K562 (cell line): Measurements from ENCODE around the gene SPDEF. TPM values are rescaled to one million over a fixed set of nuclear protein-coding genes. Genes with fewer than 3 reads are reported as not detected.

Experiments used
- ATAC-seq: fragments of 200-7000 bp; cut with Tn5 transposase; 3 replicates; pipeline ENCODE4 v1.9.1; 2020; ENCODE audit warnings: moderate library complexity
- BruUV-seq: library from RNA; stranded (reverse); fragments of 400-500 nt; replicated peaks from 2 replicates; lab custom pipeline; 2021; lab: Mats Ljungman, UMichigan
- CTCF ChIA-PET: fragments of 300-600 bp; formaldehyde crosslinking; extraction: SDS; loops from one replicate; lab custom pipeline; 2021; ENCODE audit warnings: low intra/inter-chr PET ratio; lab: Yijun Ruan, JAX
- POLR2A ChIA-PET: fragments of 300-600, 350-650 bp; sonication (Branson Sonifier 250); formaldehyde crosslinking; extraction: SDS; loops from one replicate; lab custom pipeline; 2021; ENCODE audit warnings: antibody characterized with exemption, inconsistent platforms; lab: Yijun Ruan, JAX
- DNase-seq, 4 experiments: peaks; one replicate each; pipeline versions ENCODE4 v3.0.0 to v3.0.0-alpha.2; 2011 to 2018; ENCODE audit warnings: low spot score in 3 of 4, mixed read lengths in 3 of 4; ENCODE audit errors: extremely low read depth in 1 of 4
- FAIRE-seq: peaks from 2 replicates; lab custom pipeline; 2011; peaks lifted over from hg19 to GRCh38; lab: Jason Lieb, UNC
- H2AFZ ChIP-seq: 2 replicates; pipeline ENCODE4 v1.6.0; 2011; ENCODE audit warnings: low read depth, low read length, control low read depth, inconsistent platforms
- H3K27ac ChIP-seq: fragments of 200-600 bp; 3 replicates; pipeline ENCODE4 v1.8.0; 2011; ENCODE audit warnings: low read depth, mild to moderate bottlenecking, control low read depth, inconsistent platforms, low read length, moderate library complexity, mixed read lengths; ENCODE audit errors: extremely low read depth
- H3K27me3 ChIP-seq, 2 experiments: fragments of 300-600 bp in 1 of 2; 2 replicates in 1 of 2; 3 replicates in 1 of 2; pipeline versions ENCODE4 v1.6.0 to v1.8.0; 2011; ENCODE audit warnings: inconsistent platforms in 2 of 2, low read length in 2 of 2, mild to moderate bottlenecking in 1 of 2, mixed read lengths in 1 of 2, moderate library complexity in 1 of 2; ENCODE audit not compliant: control insufficient read depth in 2 of 2, insufficient read depth in 2 of 2
- H3K36me3 ChIP-seq: fragments of 300-600 bp; 3 replicates; pipeline ENCODE4 v1.8.0; 2011; ENCODE audit warnings: mild to moderate bottlenecking, low read length, inconsistent platforms; ENCODE audit not compliant: control insufficient read depth, insufficient read depth
- H3K4me1 ChIP-seq, 2 experiments: fragments of 200-600 bp in 1 of 2; replicated peaks in 1 of 2; 2 replicates in 1 of 2; 3 replicates in 1 of 2; pipeline versions ENCODE4 v1.5.1 to v1.8.0; 2011; ENCODE audit warnings: inconsistent platforms in 2 of 2, low read length in 2 of 2, mild to moderate bottlenecking in 1 of 2, mixed read lengths in 1 of 2, moderate library complexity in 1 of 2; ENCODE audit not compliant: control insufficient read depth in 2 of 2, insufficient read depth in 2 of 2
- H3K4me2 ChIP-seq: 2 replicates; pipeline ENCODE4 v1.6.1; 2011; ENCODE audit warnings: low read length, control low read depth, inconsistent platforms, mixed read lengths; ENCODE audit not compliant: insufficient read depth
- H3K4me3 ChIP-seq: fragments of 200-600 bp; sonication (generic), shearing (Covaris generic); 2 replicates; pipeline ENCODE4 v1.5.1; 2016; ENCODE audit warnings: control low read depth, inconsistent platforms
- H3K79me2 ChIP-seq: fragments of 200-600 bp; 3 replicates; pipeline ENCODE4 v1.8.0; 2011; ENCODE audit warnings: low read length, inconsistent platforms; ENCODE audit not compliant: control insufficient read depth, insufficient read depth
- H3K9ac ChIP-seq, 2 experiments: 2 replicates each; pipeline versions ENCODE4 v1.6.0 to v1.6.1; 2011; ENCODE audit warnings: low read depth in 2 of 2, low read length in 2 of 2, control low read depth in 1 of 2, inconsistent platforms in 1 of 2, mild to moderate bottlenecking in 1 of 2, mixed read lengths in 1 of 2; ENCODE audit not compliant: insufficient read depth in 1 of 2
- H3K9me1 ChIP-seq: one replicate; pipeline ENCODE4 v1.6.0; 2011; ENCODE audit warnings: inconsistent platforms, mild to moderate bottlenecking, low read length, moderate library complexity; ENCODE audit not compliant: control insufficient read depth, insufficient read depth
- H3K9me3 ChIP-seq: replicated peaks from 2 replicates; pipeline ENCODE4 v1.5.1; 2011; ENCODE audit warnings: low read depth, low read length, inconsistent platforms; ENCODE audit not compliant: control insufficient read depth, insufficient read depth
- H4K20me1 ChIP-seq: replicated peaks from 2 replicates; pipeline ENCODE4 v1.6.1; 2011; ENCODE audit warnings: low read length, inconsistent platforms, mixed read lengths; ENCODE audit not compliant: control insufficient read depth, insufficient read depth
- CBX3 ChIP-seq, 2 experiments: IDR thresholded peaks; 1 replicate in 1 of 2; 2 replicates in 1 of 2; pipeline ENCODE4 v1.6.1; 2012; ENCODE audit warnings: inconsistent platforms in 2 of 2, low read length in 2 of 2, borderline replicate concordance in 1 of 2, control low read depth in 1 of 2
- GMEB1 ChIP-seq: fragments of 250-450 bp; sonication (Bioruptor Pico); IDR thresholded peaks from 2 replicates; pipeline ENCODE4 v1.4.0; 2020; ENCODE audit warnings: mild to moderate bottlenecking
- RBM25 ChIP-seq: fragments of 200-400 bp; formaldehyde crosslinking; IDR thresholded peaks from 2 replicates; pipeline ENCODE4 v1.6.1; 2018; ENCODE audit warnings: low read length, low read depth, moderate library complexity; ENCODE audit not compliant: severe bottlenecking
- ZFP36 ChIP-seq: fragments of 150-350 bp; IDR thresholded peaks from 2 replicates; pipeline ENCODE4 v1.6.1; 2018; ENCODE audit warnings: low read length, low read depth; ENCODE audit not compliant: partially characterized antibody
- WGBS: fragments of 100-300 bp; shearing (Covaris generic); methylation state at CpG from one replicate; pipeline ENCODE4 v1.1.6; 2016; ENCODE audit warnings: low coverage, mixed read lengths; ENCODE audit not compliant: insufficient coverage; ENCODE audit errors: missing lambda C conversion rate; 5-methylcytosine and 5-hydroxymethylcytosine counted together
- in situ Hi-C: fragments of 300-500 bp; cut with MboI; formaldehyde crosslinking; loops from 4 replicates; pipeline ENCODE4 v1.15.0; 2018; ENCODE audit warnings: inconsistent platforms, mixed read lengths
- intact Hi-C: fragments of 100-400 bp; cut with micrococcal nuclease; formaldehyde crosslinking; loops from 2 replicates; pipeline ENCODE4 v1.14.2; 2022
- polyA plus RNA-seq, 8 experiments: library from polyadenylated mRNA; depleted of rRNA in 4 of 8; stranded (reverse) in 5 of 8; unstranded in 3 of 8; fragments of >200 nt; fragmentation: Nextera tagmentation in 2 of 8; fragmentation: Illumina TruSeq in 1 of 8; extraction: Ambion mirVana in 2 of 8; extraction: Trizol in 1 of 8; gene quantifications; 2 replicates each; pipeline versions ENCODE4 v1.2.1 to v1.2.3, GENCODE V29; 2011 to 2014; ENCODE audit warnings: inconsistent platforms in 1 of 8, missing spikeins in 1 of 8
- total RNA-seq, 7 experiments: library from RNA; depleted of rRNA in 6 of 7; stranded (reverse); fragments of >200 nt in 6 of 7; fragmentation: Illumina TruSeq in 2 of 7; extraction: Trizol in 2 of 7; gene quantifications; 2 replicates each; pipeline versions ENCODE4 v1.2.1 to v1.2.3, GENCODE V29; 2011 to 2021; ENCODE audit warnings: low replicate concordance in 1 of 7

SPDEF gene
- total and polyA plus RNA-seq, 9 of the 15 experiments (the other 6 are each of a cell fraction or from before 2014, with no cell fraction given): 0.04 to 0.12 (median 0.11) TPM; not detected in 5

- Histone ChIP-seq H3K9ac (no peak overlapping the region), H2AFZ (no peak overlapping the region), H3K27ac (no peak overlapping the region), H3K9me3 (no peaks in the 10 kb centered on the region), H3K9me1 (no peaks in the 10 kb centered on the region), H3K27me3 (no peaks in the 10 kb centered on the region), H4K20me1 (no peaks in the 10 kb centered on the region), H3K36me3 (no peaks in the 10 kb centered on the region), H3K79me2 (no peaks in the 10 kb centered on the region), H3K4me2 (no peak overlapping the region), H3K4me1 (peaks cover 11 to 12% of the 10 kb centered on the region in 2 experiments; a peak in 4 of 5 replicates), H3K4me3 (no peak overlapping the region)
- no TSS peak for BruUV-seq
- TF ChIP-seq GMEB1 (CRISPR knock-in tag) (no peak), CBX3 (IDR thresholded peaks at IDR 0.05; ENCODE audit: borderline replicate concordance in 1 of 2, low read length in 2 of 2) (peak in 1 of 2 experiments; percentile 56; a peak in 1 of 3 replicates), RBM25 (peak; percentile 68), ZFP36 (peak; percentile 46)
- 31% methylated on average over 4 of the region's 4 CpGs for WGBS
- FAIRE-seq: no peak
- intact Hi-C loops (no loop called here), in situ Hi-C loops (no loop called here)
- no peak for DNase-seq
- ChIA-PET POLR2A (interaction anchor here (1.0 to 1.4 kb wide), 3 partner anchors 15 to 32 kb away, joined by 3 to 4 read pairs (median 3); no protein-coding TSS in a partner anchor), CTCF (no interaction called here)
- ATAC-seq: no peak
These were observed 62.8 kb downstream of the SPDEF start for GRCh38 chr6:34493344-34493743.
